HEK293 (cell line): Measurements from ENCODE around the gene COL5A1.
A peak's percentile ranks its signal among the peaks of the same experiment; 100 is the strongest.

Experiments
- CTCF ChIA-PET: fragments of 350-600 bp; formaldehyde crosslinking; extraction: SDS; loops from one replicate; lab custom pipeline; 2021; ENCODE audit warnings: antibody characterized with exemption; lab: Yijun Ruan, JAX
- POLR2A ChIA-PET: fragments of 300-600 bp; formaldehyde crosslinking; extraction: SDS; loops from one replicate; lab custom pipeline; 2020; ENCODE audit warnings: antibody characterized with exemption, inconsistent platforms; lab: Yijun Ruan, JAX
- H3K27ac ChIP-seq: fragments of 200-500 bp; sonication (Bioruptor generic); 2 replicates; pipeline ENCODE4 v1.5.1; 2014; ENCODE audit warnings: low read depth, low read length, control low read depth, inconsistent platforms; ENCODE audit errors: extremely low read depth
- H3K36me3 ChIP-seq, 2 experiments: fragments of 200-500 bp in 1 of 2; sonication (Bioruptor generic) in 1 of 2; 1 replicate in 1 of 2; 2 replicates in 1 of 2; pipeline ENCODE4 v1.5.1; 2014 to 2017; ENCODE audit warnings: inconsistent platforms in 2 of 2, low read length in 2 of 2; ENCODE audit not compliant: control insufficient read depth in 2 of 2, insufficient read depth in 1 of 2
- H3K4me1 ChIP-seq: fragments of 200-500 bp; sonication (Bioruptor generic); 2 replicates; pipeline ENCODE4 v1.5.1; 2014; ENCODE audit warnings: mild to moderate bottlenecking, low read length, inconsistent platforms; ENCODE audit not compliant: control insufficient read depth, insufficient read depth
- H3K4me3 ChIP-seq: 2 replicates; pipeline ENCODE4 v1.5.1; 2011; ENCODE audit warnings: low read depth, mild to moderate bottlenecking, control low read depth, low read length, moderate library complexity
- H3K9me3 ChIP-seq: fragments of 200-500 bp; sonication (Bioruptor generic); 2 replicates; pipeline ENCODE4 v1.5.1; 2014; ENCODE audit warnings: low read depth, low read length, inconsistent platforms; ENCODE audit not compliant: control insufficient read depth, insufficient read depth
- GLI2 ChIP-seq: fragments of 450-650 bp; formaldehyde crosslinking; IDR thresholded peaks from 2 replicates; pipeline ENCODE4; 2017; ENCODE audit warnings: missing biosample characterization, missing genetic modification characterization, low read depth, borderline replicate concordance
- GLIS2 ChIP-seq: fragments of 450-650 bp; formaldehyde crosslinking; IDR thresholded peaks from 2 replicates; pipeline ENCODE4 v1.5.1; 2016; ENCODE audit warnings: missing biosample characterization, missing genetic modification characterization
- KLF9 ChIP-seq: fragments of 450-650 bp; formaldehyde crosslinking; IDR thresholded peaks from 2 replicates; pipeline ENCODE4 v1.5.1; 2016; ENCODE audit warnings: missing biosample characterization, missing genetic modification characterization, low read depth
- MZF1 ChIP-seq: fragments of 450-650 bp; formaldehyde crosslinking; IDR thresholded peaks from 2 replicates; pipeline ENCODE4 v1.5.1; 2017; ENCODE audit warnings: missing biosample characterization, missing genetic modification characterization, borderline replicate concordance
- TCF7L2 ChIP-seq: IDR thresholded peaks from 2 replicates; pipeline ENCODE4 v1.6.1; 2011; ENCODE audit warnings: low read depth, mild to moderate bottlenecking, inconsistent platforms, low read length, moderate library complexity, borderline replicate concordance
- ZBTB1 ChIP-seq: fragments of 450-650 bp; formaldehyde crosslinking; IDR thresholded peaks from 2 replicates; pipeline ENCODE4 v1.5.1; 2016; ENCODE audit warnings: missing biosample characterization, missing genetic modification characterization
- ZBTB21 ChIP-seq: fragments of 450-650 bp; formaldehyde crosslinking; IDR thresholded peaks from 2 replicates; pipeline ENCODE4 v1.5.1; 2017; ENCODE audit warnings: missing biosample characterization, missing genetic modification characterization
- ZBTB48 ChIP-seq: fragments of 450-650 bp; formaldehyde crosslinking; IDR thresholded peaks from 2 replicates; pipeline ENCODE4 v1.5.1; 2016; ENCODE audit warnings: missing biosample characterization, missing genetic modification characterization
- ZBTB8A ChIP-seq: fragments of 450-650 bp; formaldehyde crosslinking; IDR thresholded peaks from 2 replicates; pipeline ENCODE4 v1.5.1; 2016; ENCODE audit warnings: missing biosample characterization, missing genetic modification characterization
- ZFP41 ChIP-seq: fragments of 450-650 bp; formaldehyde crosslinking; IDR thresholded peaks from 2 replicates; pipeline ENCODE4 v1.5.1; 2016; ENCODE audit warnings: missing biosample characterization, missing genetic modification characterization, borderline replicate concordance
- ZIC2 ChIP-seq: fragments of 450-650 bp; formaldehyde crosslinking; IDR thresholded peaks from 2 replicates; pipeline ENCODE4 v1.5.1; 2016; ENCODE audit warnings: missing biosample characterization, missing genetic modification characterization
- ZNF175 ChIP-seq: fragments of 450-650 bp; formaldehyde crosslinking; IDR thresholded peaks from 2 replicates; pipeline ENCODE4 v1.5.1; 2016; ENCODE audit warnings: missing biosample characterization, missing genetic modification characterization
- ZNF221 ChIP-seq: fragments of 450-650 bp; formaldehyde crosslinking; IDR thresholded peaks from 2 replicates; pipeline ENCODE4 v1.5.1; 2017; ENCODE audit warnings: missing biosample characterization, missing genetic modification characterization, borderline replicate concordance
- ZNF266 ChIP-seq: fragments of 450-650 bp; formaldehyde crosslinking; IDR thresholded peaks from 2 replicates; pipeline ENCODE4 v1.5.1; 2016; ENCODE audit warnings: missing biosample characterization, missing genetic modification characterization, low read depth
- ZNF302 ChIP-seq: fragments of 450-650 bp; formaldehyde crosslinking; IDR thresholded peaks from 2 replicates; pipeline ENCODE4 v1.5.1; 2016; ENCODE audit warnings: missing biosample characterization, missing genetic modification characterization, low read depth
- ZNF311 ChIP-seq: fragments of 450-650 bp; formaldehyde crosslinking; IDR thresholded peaks from 2 replicates; pipeline ENCODE4 v1.5.1; 2017; ENCODE audit warnings: missing biosample characterization, missing genetic modification characterization, borderline replicate concordance
- ZNF341 ChIP-seq: fragments of 450-650 bp; formaldehyde crosslinking; IDR thresholded peaks from 2 replicates; pipeline ENCODE4; 2016; ENCODE audit warnings: low read depth, missing biosample characterization, missing genetic modification characterization
- ZNF37A ChIP-seq: fragments of 450-650 bp; IDR thresholded peaks from 2 replicates; pipeline ENCODE4 v1.5.1; 2018; ENCODE audit warnings: missing biosample characterization, missing genetic modification characterization
- ZNF423 ChIP-seq: fragments of 450-650 bp; formaldehyde crosslinking; IDR thresholded peaks from 2 replicates; pipeline ENCODE4 v1.5.1; 2016; ENCODE audit warnings: missing biosample characterization, missing genetic modification characterization
- ZNF777 ChIP-seq: fragments of 450-650 bp; formaldehyde crosslinking; IDR thresholded peaks from 2 replicates; pipeline ENCODE4 v1.5.1; 2017; ENCODE audit warnings: missing biosample characterization, missing genetic modification characterization, borderline replicate concordance
- ZNF791 ChIP-seq: fragments of 450-650 bp; formaldehyde crosslinking; IDR thresholded peaks from 2 replicates; pipeline ENCODE4 v1.5.1; 2016; ENCODE audit warnings: missing biosample characterization, missing genetic modification characterization
- ZNF843 ChIP-seq: fragments of 450-650 bp; formaldehyde crosslinking; IDR thresholded peaks from 2 replicates; pipeline ENCODE4 v1.5.1; 2016; ENCODE audit warnings: missing biosample characterization, missing genetic modification characterization
- ZXDB ChIP-seq: fragments of 450-650 bp; formaldehyde crosslinking; IDR thresholded peaks from 2 replicates; pipeline ENCODE4 v1.5.1; 2016; ENCODE audit warnings: missing biosample characterization, missing genetic modification characterization
- TF ChIP-seq, protein P1 (sequence below): sonication (generic); formaldehyde crosslinking; IDR thresholded peaks from 2 replicates; pipeline ENCODE4 v1.8.1; 2022; ENCODE audit warnings: mild to moderate bottlenecking, moderate library complexity, missing genetic modification reagents

COL5A1 gene

DNA sequence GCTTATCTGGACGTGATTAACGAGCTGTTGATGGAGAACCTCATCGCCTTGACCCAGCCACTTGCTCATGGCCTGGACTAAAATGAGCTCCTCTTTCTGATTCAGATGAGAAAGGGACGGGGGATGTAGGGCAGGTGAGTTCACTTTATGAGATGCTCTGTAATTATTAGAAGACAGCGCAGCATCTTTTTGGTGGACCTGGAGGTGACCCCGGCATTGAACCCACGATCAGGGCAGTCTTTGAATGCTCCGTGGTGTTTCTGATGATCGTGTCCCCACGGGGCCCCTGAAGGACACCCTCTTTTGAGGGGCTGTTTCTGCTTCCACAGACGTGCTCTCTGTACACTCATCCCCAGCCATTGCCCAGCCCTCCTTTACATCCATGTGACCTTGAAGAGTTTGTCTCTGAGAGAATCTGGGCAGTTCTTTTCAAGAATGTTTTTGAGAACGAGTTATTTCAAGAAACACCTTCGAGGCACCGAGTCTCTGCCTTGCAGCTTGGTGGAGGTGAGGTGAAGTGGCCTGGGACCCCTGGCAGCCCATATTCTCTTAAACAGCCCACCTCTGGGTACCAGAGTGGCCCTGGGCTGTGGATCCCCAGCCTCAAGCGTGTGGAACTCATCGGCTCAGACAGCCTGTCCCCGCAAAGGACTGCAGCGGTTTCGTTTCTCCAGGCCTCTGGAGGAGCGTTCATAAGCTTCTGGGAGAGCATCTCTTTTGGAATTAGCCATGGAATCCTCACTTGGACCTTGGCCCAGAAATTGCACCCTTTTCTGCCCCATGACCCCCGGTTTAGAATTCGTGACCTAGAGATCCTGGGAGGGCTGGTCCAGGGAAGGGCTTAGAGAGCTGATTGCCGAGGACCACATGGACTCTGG, 50.3 kb downstream of the COL5A1 start:
- no peak for TF ChIP-seq ZNF175 (tag by site-specific recombination)
- no peak for TF ChIP-seq ZNF221
- TF ChIP-seq ZNF423: no peak
- no peak for TF ChIP-seq ZFP41 (tag by site-specific recombination)
- no peak for TF ChIP-seq ZNF311
- no peak for TF ChIP-seq ZNF341 (tag by site-specific recombination)
- no peak for TF ChIP-seq ZBTB1 (tag by site-specific recombination)
- no peak for TF ChIP-seq ZNF777 (tag by site-specific recombination)
- no peak for TF ChIP-seq ZNF791
- no peak for TF ChIP-seq KLF9 (tag by site-specific recombination)
- Histone ChIP-seq H3K27ac (no peak overlapping the region), H3K36me3 (no peaks in the 10 kb centered on the region), H3K4me1 (no peaks in the 10 kb centered on the region), H3K9me3 (no peaks in the 10 kb centered on the region), H3K4me3 (no peak overlapping the region)
- CTCF ChIA-PET: interaction anchor here (0.6 to 7.9 kb wide), 12 partner anchors 12 to 721 kb away, joined by 3 to 64 read pairs (median 4); no protein-coding TSS in a partner anchor
- POLR2A ChIA-PET: interaction anchor here (0.5 kb wide), 1 partner anchor 43 kb away, joined by 4 read pairs; no protein-coding TSS in a partner anchor

DNA sequence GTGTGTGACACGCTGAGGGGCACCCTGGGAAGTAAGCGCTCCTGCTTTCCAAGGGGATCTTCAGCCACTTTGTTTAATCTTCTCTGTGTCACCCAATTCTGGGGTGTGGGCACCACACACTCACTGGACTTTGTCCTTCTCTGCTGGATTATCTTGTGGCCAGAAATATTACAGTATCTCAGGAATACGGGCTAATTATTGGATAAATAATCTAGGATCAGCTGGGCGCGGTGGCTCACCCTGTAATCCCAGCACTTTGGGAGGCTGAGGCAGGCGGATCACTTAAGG, 50.9 kb downstream of the COL5A1 start:
- CTCF ChIA-PET: interaction anchor here (0.6 to 7.9 kb wide), 8 partner anchors 13 to 720 kb away, joined by 3 to 64 read pairs (median 4); no protein-coding TSS in a partner anchor
- TF ChIP-seq ZNF843 (tag by site-specific recombination) (no peak), GLIS2 (tag by site-specific recombination) (no peak), ZBTB8A (no peak), ZNF37A (tag by site-specific recombination) (no peak), ZNF266 (tag by site-specific recombination) (no peak)
- TF ChIP-seq, all 188 proteins: peak for 0
- H3K36me3 ChIP-seq: no peaks in the 10 kb centered on the region
- H3K27ac ChIP-seq: no peak overlapping the region
- H3K4me3 ChIP-seq: no peak overlapping the region
- H3K4me1 ChIP-seq: no peaks in the 10 kb centered on the region
- POLR2A ChIA-PET: interaction anchor here (0.5 kb wide), 1 partner anchor 42 kb away, joined by 4 read pairs; no protein-coding TSS in a partner anchor
- no peaks in the 10 kb centered on the region for H3K9me3 ChIP-seq

DNA sequence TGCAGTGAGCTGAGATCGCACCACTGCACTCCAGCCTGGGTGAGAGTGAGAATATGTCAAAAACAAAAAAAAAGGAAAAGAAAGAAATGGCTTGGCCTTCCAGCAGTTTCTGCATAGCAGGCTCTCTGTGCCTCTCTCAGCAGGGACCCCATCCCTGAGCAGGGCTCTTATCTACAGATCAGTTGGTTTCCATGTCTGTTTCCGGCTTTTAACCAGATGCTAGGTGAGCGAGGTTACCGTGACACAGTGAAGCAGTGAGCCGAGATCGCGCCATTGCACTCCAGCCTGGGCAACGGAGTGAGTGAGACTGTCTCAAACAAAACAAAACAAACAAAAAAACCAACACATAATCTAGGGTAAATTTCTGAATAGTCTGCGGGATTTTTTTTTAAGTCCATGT, 51.4 kb downstream of the COL5A1 start:
- POLR2A ChIA-PET: no interaction called here
- H3K36me3 ChIP-seq: no peaks in the 10 kb centered on the region
- H3K4me3 ChIP-seq: no peak overlapping the region
- H3K9me3 ChIP-seq: no peaks in the 10 kb centered on the region
- TF ChIP-seq ZNF302 (tag by site-specific recombination) (no peak), ZIC2 (peak; percentile 94)
- H3K27ac ChIP-seq: no peak overlapping the region
- CTCF ChIA-PET: interaction anchor here (0.6 to 7.9 kb wide), 9 partner anchors 13 to 525 kb away, joined by 3 to 64 read pairs (median 4); no protein-coding TSS in a partner anchor
- H3K4me1 ChIP-seq: no peaks in the 10 kb centered on the region

DNA sequence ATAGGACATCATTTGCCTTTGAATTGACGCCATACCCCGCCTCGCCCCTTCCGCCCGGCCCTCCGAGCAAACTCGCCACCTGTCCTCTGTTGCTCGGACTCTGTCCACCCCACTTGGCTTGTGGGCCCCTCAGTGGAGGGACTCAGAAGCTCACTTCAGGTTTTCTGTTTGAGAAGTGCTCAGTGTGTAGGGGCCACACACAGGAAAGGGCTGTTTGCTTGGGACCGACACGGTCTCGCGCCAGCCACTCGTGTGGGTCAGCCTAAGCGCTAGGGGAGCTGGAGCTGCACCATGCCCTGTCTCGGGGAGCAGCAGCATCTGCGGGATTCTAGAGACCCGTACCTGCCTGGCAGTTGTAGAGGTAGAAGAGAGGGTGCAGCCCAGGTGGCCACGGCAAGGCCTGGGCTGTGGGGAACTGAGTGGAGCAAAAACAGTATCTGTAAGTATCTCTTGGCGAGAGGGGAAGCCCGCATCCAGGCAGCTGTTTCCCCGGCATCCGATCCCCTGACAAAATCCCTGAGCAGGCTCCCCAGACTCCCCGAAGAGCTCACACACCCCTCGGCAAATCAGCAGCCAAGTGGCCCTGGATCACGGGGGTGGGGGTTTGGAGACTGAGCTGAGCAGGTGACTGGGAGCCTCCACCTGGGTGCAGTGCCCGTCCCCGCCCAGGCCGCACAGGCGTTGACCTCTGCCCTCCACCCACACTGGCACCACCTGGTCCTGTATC, 52.2 kb downstream of the COL5A1 start:
- Histone ChIP-seq H3K4me3 (no peak overlapping the region), H3K27ac (no peak overlapping the region), H3K36me3 (no peaks in the 10 kb centered on the region), H3K4me1 (no peaks in the 10 kb centered on the region), H3K9me3 (no peaks in the 10 kb centered on the region)
- CTCF ChIA-PET: interaction anchor here (0.6 to 7.9 kb wide), 5 partner anchors 12 to 525 kb away, joined by 3 to 64 read pairs (median 7); no protein-coding TSS in a partner anchor
- POLR2A ChIA-PET: no interaction called here
- no peak for TF ChIP-seq ZBTB48 (tag by site-specific recombination)
- TF ChIP-seq GLI2 (tag by site-specific recombination): no peak
- TF ChIP-seq TCF7L2: no peak
- no peak for TF ChIP-seq MZF1 (tag by site-specific recombination)
- TF ChIP-seq ZXDB (tag by site-specific recombination): no peak
- TF ChIP-seq, protein P1, sequence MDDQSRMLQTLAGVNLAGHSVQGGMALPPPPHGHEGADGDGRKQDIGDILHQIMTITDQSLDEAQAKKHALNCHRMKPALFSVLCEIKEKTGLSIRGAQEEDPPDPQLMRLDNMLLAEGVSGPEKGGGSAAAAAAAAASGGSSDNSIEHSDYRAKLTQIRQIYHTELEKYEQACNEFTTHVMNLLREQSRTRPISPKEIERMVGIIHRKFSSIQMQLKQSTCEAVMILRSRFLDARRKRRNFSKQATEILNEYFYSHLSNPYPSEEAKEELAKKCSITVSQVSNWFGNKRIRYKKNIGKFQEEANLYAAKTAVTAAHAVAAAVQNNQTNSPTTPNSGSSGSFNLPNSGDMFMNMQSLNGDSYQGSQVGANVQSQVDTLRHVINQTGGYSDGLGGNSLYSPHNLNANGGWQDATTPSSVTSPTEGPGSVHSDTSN (CRISPR knock-in tag): no peak
- no peak for TF ChIP-seq ZBTB21 (tag by site-specific recombination)
- TF ChIP-seq GLIS2 (tag by site-specific recombination): no peak
